Ishikawa (cell line): Measurements from ENCODE around the gene NR5A2.

ENCODE experiments used
- CEBPB ChIP-seq: IDR thresholded peaks from 2 replicates; pipeline ENCODE4 v1.6.1; 2012
- CREB1 ChIP-seq: IDR thresholded peaks from 2 replicates; pipeline ENCODE4 v1.6.1; 2012; ENCODE audit warnings: low read depth
- EGR1 ChIP-seq: IDR thresholded peaks from 2 replicates; pipeline ENCODE4 v1.6.1; 2012
- EP300 ChIP-seq: IDR thresholded peaks from 2 replicates; pipeline ENCODE4 v1.6.1; 2012; ENCODE audit warnings: borderline replicate concordance
- FOXM1 ChIP-seq: IDR thresholded peaks from 2 replicates; pipeline ENCODE4 v1.6.1; 2012; ENCODE audit warnings: low read depth, borderline replicate concordance
- MAX ChIP-seq: IDR thresholded peaks from 2 replicates; pipeline ENCODE4 v1.6.1; 2012
- NFIC ChIP-seq: IDR thresholded peaks from 2 replicates; pipeline ENCODE4 v1.6.1; 2012
- RAD21 ChIP-seq: IDR thresholded peaks from 2 replicates; pipeline ENCODE4 v1.6.1; 2012; ENCODE audit warnings: low read depth
- REST ChIP-seq: IDR thresholded peaks from 2 replicates; pipeline ENCODE4 v1.6.1; 2012; ENCODE audit warnings: low read depth, mild to moderate bottlenecking
- TAF1 ChIP-seq: IDR thresholded peaks from 2 replicates; pipeline ENCODE4 v1.6.1; 2012; ENCODE audit warnings: low read depth, mild to moderate bottlenecking
- TCF12 ChIP-seq: IDR thresholded peaks from 2 replicates; pipeline ENCODE4 v1.6.1; 2012; ENCODE audit warnings: low read depth
- TEAD4 ChIP-seq: IDR thresholded peaks from 2 replicates; pipeline ENCODE4 v1.6.1; 2012
- USF1 ChIP-seq: IDR thresholded peaks from 2 replicates; pipeline ENCODE4 v1.6.1; 2012
- YY1 ChIP-seq: IDR thresholded peaks from 2 replicates; pipeline ENCODE4 v1.6.1; 2012; ENCODE audit warnings: low read depth
- ZBTB7A ChIP-seq: IDR thresholded peaks from 2 replicates; pipeline ENCODE4 v1.6.1; 2012; ENCODE audit warnings: low read depth

The NR5A2 gene

GRCh38 chr1:200172311-200172710, 144.8 kb downstream of the NR5A2 start:
- no peak for TF ChIP-seq CEBPB
- TF ChIP-seq EGR1, result no peak
- TF ChIP-seq TAF1, result no peak
- no peak for TF ChIP-seq YY1
- no peak for TF ChIP-seq EP300
- no peak for TF ChIP-seq CREB1
- TF ChIP-seq REST, result no peak
- TF ChIP-seq MAX, result no peak
- TF ChIP-seq TEAD4, result no peak
- no peak for TF ChIP-seq RAD21
- no peak for TF ChIP-seq ZBTB7A
- TF ChIP-seq FOXM1, result no peak

- no peak for TF ChIP-seq NFIC
- TF ChIP-seq ZBTB7A, result no peak
- TF ChIP-seq TCF12, result no peak
- TF ChIP-seq CREB1, result no peak
- no peak for TF ChIP-seq EGR1
- TF ChIP-seq REST, result no peak
- TF ChIP-seq EP300, result no peak
- no peak for TF ChIP-seq CEBPB
- no peak for TF ChIP-seq FOXM1
- no peak for TF ChIP-seq YY1
- TF ChIP-seq USF1, result no peak
- no peak for TF ChIP-seq RAD21
- TF ChIP-seq TEAD4, result no peak
- TF ChIP-seq MAX, result no peak
- TF ChIP-seq TAF1, result no peak
These were observed 145.6 kb downstream of the NR5A2 start for GRCh38 chr1:200173097-200173618.

- TF ChIP-seq NFIC (no peak), TEAD4 (no peak), CREB1 (no peak), REST (no peak), MAX (no peak), ZBTB7A (no peak), YY1 (no peak), TAF1 (no peak), EGR1 (no peak), USF1 (no peak), CEBPB (no peak), RAD21 (no peak), EP300 (no peak), FOXM1 (no peak), TCF12 (no peak)
These were observed 147.2 kb downstream of the NR5A2 start for GRCh38 chr1:200174525-200175295.

- TF ChIP-seq CEBPB (no peak), EGR1 (no peak)
These were observed 148.7 kb downstream of the NR5A2 start for GRCh38 chr1:200176181-200176580.
